ENCODE data around the gene CC2D2A.

The CC2D2A gene

DNA sequence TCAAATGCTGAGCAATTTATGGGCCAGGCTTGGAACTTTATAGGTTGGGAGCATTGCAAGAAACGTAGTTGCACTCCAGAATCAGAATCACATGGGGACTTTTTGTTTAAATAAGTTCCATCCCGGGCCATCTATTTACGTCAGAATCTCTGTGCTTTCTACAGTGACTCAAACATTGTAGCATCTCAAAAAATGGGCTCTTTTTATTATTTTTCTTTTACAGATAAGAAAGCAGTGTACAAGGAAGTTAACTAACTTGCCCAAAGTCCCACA is 10.2 kb downstream of the CC2D2A start:
- Histone ChIP-seq H3K4me2 (ENCODE audit: low read depth, low read length, poor library complexity, severe bottlenecking) (no peak overlapping the region), H3K9me2 (replicated peaks; ENCODE audit: insufficient read depth, low read length) (no peaks in the 10 kb centered on the region), H3K27ac (ENCODE audit: low read depth, low read length) (no peak overlapping the region), H4K20me1 (ENCODE audit: low read depth, low read length) (no peaks in the 10 kb centered on the region), H2AFZ (ENCODE audit: low read depth, low read length, severe bottlenecking) (no peak overlapping the region), H3K79me2 (ENCODE audit: insufficient read depth, low read length) (no peaks in the 10 kb centered on the region), H3K27me3 (ENCODE audit: low read length) (no peaks in the 10 kb centered on the region), H3K9ac (ENCODE audit: low read length) (no peak overlapping the region), H3K4me3 (ENCODE audit: insufficient read depth, low read length, poor library complexity, severe bottlenecking) (no peak overlapping the region), H3K36me3 (ENCODE audit: low read length) (no peaks in the 10 kb centered on the region), H3K9me3 (ENCODE audit: insufficient read depth, low read length) (no peaks in the 10 kb centered on the region), H3F3A (ENCODE audit: insufficient read depth) (no peaks in the 10 kb centered on the region)
- TF ChIP-seq, protein P1, sequence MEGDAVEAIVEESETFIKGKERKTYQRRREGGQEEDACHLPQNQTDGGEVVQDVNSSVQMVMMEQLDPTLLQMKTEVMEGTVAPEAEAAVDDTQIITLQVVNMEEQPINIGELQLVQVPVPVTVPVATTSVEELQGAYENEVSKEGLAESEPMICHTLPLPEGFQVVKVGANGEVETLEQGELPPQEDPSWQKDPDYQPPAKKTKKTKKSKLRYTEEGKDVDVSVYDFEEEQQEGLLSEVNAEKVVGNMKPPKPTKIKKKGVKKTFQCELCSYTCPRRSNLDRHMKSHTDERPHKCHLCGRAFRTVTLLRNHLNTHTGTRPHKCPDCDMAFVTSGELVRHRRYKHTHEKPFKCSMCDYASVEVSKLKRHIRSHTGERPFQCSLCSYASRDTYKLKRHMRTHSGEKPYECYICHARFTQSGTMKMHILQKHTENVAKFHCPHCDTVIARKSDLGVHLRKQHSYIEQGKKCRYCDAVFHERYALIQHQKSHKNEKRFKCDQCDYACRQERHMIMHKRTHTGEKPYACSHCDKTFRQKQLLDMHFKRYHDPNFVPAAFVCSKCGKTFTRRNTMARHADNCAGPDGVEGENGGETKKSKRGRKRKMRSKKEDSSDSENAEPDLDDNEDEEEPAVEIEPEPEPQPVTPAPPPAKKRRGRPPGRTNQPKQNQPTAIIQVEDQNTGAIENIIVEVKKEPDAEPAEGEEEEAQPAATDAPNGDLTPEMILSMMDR (IDR thresholded peaks at IDR 0.05; ENCODE audit: insufficient read depth, low read length, poor library complexity, severe bottlenecking) = no peak
- no peak for TF ChIP-seq EZH2phosphoT487 (conservative IDR thresholded peaks at IDR 0.05; ENCODE audit: low read length)

DNA sequence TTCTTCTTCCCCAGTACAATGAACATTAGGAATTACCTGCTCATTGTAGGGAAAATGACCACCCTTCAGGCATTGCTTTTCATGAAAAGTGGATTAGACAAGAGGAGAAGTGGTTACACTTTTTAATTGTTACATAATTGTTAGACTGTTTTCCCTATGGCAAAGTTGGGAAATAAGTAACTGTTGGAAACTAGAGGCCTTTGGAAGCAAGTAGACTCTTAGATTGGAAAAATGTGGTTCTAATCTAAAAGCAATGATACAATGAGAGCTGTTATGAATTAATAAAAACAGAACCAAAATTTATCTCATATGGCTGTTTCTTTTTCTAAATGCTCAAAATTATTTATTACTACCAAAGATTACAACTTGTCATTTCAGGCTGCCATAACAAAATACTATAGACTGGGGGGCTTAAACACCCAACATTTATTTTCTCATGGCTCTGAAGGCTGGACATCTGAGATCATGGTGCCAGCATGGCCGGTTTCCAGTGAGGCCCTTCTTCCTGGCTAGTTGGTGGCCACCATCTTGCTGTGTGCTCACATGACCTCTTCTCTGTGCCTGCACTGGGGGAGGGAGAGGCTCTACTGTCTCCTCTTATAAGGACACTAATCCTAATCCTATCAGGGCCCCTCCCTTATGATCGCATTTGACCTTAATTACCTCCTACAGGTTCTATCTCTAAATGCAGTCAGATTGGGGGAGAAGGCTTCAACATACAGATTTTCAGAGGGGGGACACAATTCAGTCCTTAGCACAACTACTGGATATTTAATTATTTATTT is 12.5 kb downstream of the CC2D2A start:
- Histone ChIP-seq H3K9me3 (ENCODE audit: insufficient read depth, low read length) (no peaks in the 10 kb centered on the region), H3K36me3 (ENCODE audit: low read length) (no peaks in the 10 kb centered on the region), H3K27me3 (ENCODE audit: low read length) (no peaks in the 10 kb centered on the region), H3K9ac (ENCODE audit: low read length) (no peak overlapping the region), H3F3A (ENCODE audit: insufficient read depth) (no peaks in the 10 kb centered on the region), H2AFZ (ENCODE audit: low read depth, low read length, severe bottlenecking) (no peak overlapping the region), H3K27ac (ENCODE audit: low read depth, low read length) (no peak overlapping the region), H4K20me1 (ENCODE audit: low read depth, low read length) (no peaks in the 10 kb centered on the region), H3K4me3 (ENCODE audit: insufficient read depth, low read length, poor library complexity, severe bottlenecking) (no peak overlapping the region), H3K79me2 (ENCODE audit: insufficient read depth, low read length) (no peaks in the 10 kb centered on the region), H3K4me2 (ENCODE audit: low read depth, low read length, poor library complexity, severe bottlenecking) (no peak overlapping the region), H3K9me2 (replicated peaks; ENCODE audit: insufficient read depth, low read length) (no peaks in the 10 kb centered on the region)
- no peak for TF ChIP-seq EZH2phosphoT487 (conservative IDR thresholded peaks at IDR 0.05; ENCODE audit: low read length)
- TF ChIP-seq, protein P1 (IDR thresholded peaks at IDR 0.05; ENCODE audit: insufficient read depth, low read length, poor library complexity, severe bottlenecking) = no peak

DNA sequence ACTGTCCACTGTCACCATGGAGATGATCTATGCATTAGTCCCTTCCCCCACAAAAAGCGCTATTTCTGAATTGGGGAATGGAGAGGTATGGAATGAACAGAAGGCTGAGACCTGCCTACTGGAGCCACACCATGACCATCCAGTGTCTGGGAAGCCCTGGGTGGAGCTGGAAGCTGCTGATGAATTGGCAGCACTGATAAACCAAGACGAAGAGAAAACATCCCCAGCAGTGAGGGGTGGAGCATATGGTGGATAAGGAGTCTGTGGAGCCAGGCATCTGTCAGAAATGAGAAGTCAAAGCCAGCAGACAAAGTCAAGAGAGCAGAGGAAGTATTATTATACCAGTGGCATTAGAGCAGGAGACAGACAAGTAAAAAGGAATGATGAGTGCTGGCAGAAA is 13.2 kb downstream of the CC2D2A start:
- Histone ChIP-seq H2AFZ (ENCODE audit: low read depth, low read length, severe bottlenecking) (no peak overlapping the region), H3F3A (ENCODE audit: insufficient read depth) (no peaks in the 10 kb centered on the region), H3K27ac (ENCODE audit: low read depth, low read length) (no peak overlapping the region), H3K9me2 (replicated peaks; ENCODE audit: insufficient read depth, low read length) (no peaks in the 10 kb centered on the region), H3K9ac (ENCODE audit: low read length) (no peak overlapping the region), H3K4me2 (ENCODE audit: low read depth, low read length, poor library complexity, severe bottlenecking) (no peak overlapping the region), H3K9me3 (ENCODE audit: insufficient read depth, low read length) (no peaks in the 10 kb centered on the region), H3K36me3 (ENCODE audit: low read length) (no peaks in the 10 kb centered on the region), H4K20me1 (ENCODE audit: low read depth, low read length) (no peaks in the 10 kb centered on the region), H3K27me3 (ENCODE audit: low read length) (no peaks in the 10 kb centered on the region), H3K4me3 (ENCODE audit: insufficient read depth, low read length, poor library complexity, severe bottlenecking) (no peak overlapping the region), H3K79me2 (ENCODE audit: insufficient read depth, low read length) (no peaks in the 10 kb centered on the region)
- TF ChIP-seq, protein P1 (IDR thresholded peaks at IDR 0.05; ENCODE audit: insufficient read depth, low read length, poor library complexity, severe bottlenecking) = no peak
- TF ChIP-seq EZH2phosphoT487 (conservative IDR thresholded peaks at IDR 0.05; ENCODE audit: low read length) = no peak
